HepG2 (cell line): ENCODE data around the gene PRMT5. TPM values are rescaled to one million over a fixed set of nuclear protein-coding genes. Genes with fewer than 3 reads are reported as not detected.

Experiments
- ATRX ChIP-seq: sonication (generic); formaldehyde crosslinking; IDR thresholded peaks from 2 replicates; pipeline ENCODE4 v1.4.0; 2020; ENCODE audit warnings: missing genetic modification reagents, borderline replicate concordance
- DMAP1 ChIP-seq: IDR thresholded peaks from 2 replicates; pipeline ENCODE4 v1.6.1; 2016
- GABPA ChIP-seq, 2 experiments: IDR thresholded peaks; 2 replicates each; pipeline ENCODE4 v1.6.1; 2011 to 2016; ENCODE audit warnings: low read depth in 2 of 2, low read length in 1 of 2, missing biosample characterization in 1 of 2, missing genetic modification characterization in 1 of 2
- HES4 ChIP-seq: sonication (generic); formaldehyde crosslinking; IDR thresholded peaks from 2 replicates; pipeline ENCODE4 v1.9.0; 2021; ENCODE audit warnings: mild to moderate bottlenecking, missing genetic modification reagents, borderline replicate concordance
- HOXA7 ChIP-seq: sonication (generic); formaldehyde crosslinking; IDR thresholded peaks from 2 replicates; pipeline ENCODE4 v1.8.1; 2022; ENCODE audit warnings: mild to moderate bottlenecking, missing genetic modification reagents, moderate library complexity
- MED13 ChIP-seq: sonication (generic); formaldehyde crosslinking; IDR thresholded peaks from 2 replicates; pipeline ENCODE4 v1.5.0; 2020; ENCODE audit warnings: missing genetic modification reagents
- MLLT10 ChIP-seq: sonication (generic); formaldehyde crosslinking; IDR thresholded peaks from 2 replicates; pipeline ENCODE4 v1.4.0; 2020; ENCODE audit warnings: missing genetic modification reagents
- MTA1 ChIP-seq: sonication (generic); formaldehyde crosslinking; IDR thresholded peaks from 2 replicates; pipeline ENCODE4 v1.4.0; 2020; ENCODE audit warnings: missing genetic modification reagents, mild to moderate bottlenecking, borderline replicate concordance
- MTA3 ChIP-seq: sonication (generic); formaldehyde crosslinking; IDR thresholded peaks from 2 replicates; pipeline ENCODE4 v1.4.0; 2020; ENCODE audit warnings: missing genetic modification reagents
- PRPF4 ChIP-seq: fragments of 200-400 bp; formaldehyde crosslinking; IDR thresholded peaks from 2 replicates; pipeline ENCODE4 v1.6.1; 2016; ENCODE audit warnings: low read length, low read depth; ENCODE audit not compliant: poor library complexity, severe bottlenecking
- SIN3B ChIP-seq: fragments of 150-350 bp; IDR thresholded peaks from 2 replicates; pipeline ENCODE4 v1.6.1; 2014; ENCODE audit warnings: low read length
- SIX4 ChIP-seq: sonication (generic); formaldehyde crosslinking; IDR thresholded peaks from 2 replicates; pipeline ENCODE4 v1.4.0; 2020; ENCODE audit warnings: missing genetic modification reagents
- TBX3 ChIP-seq: fragments of 450-650 bp; IDR thresholded peaks from 2 replicates; pipeline ENCODE4 v1.6.1; 2017; ENCODE audit warnings: antibody characterized with exemption, mild to moderate bottlenecking, inconsistent platforms, borderline replicate concordance
- YY1 ChIP-seq: IDR thresholded peaks from 2 replicates; pipeline ENCODE4 v1.6.1; 2011; ENCODE audit warnings: low read length, low read depth, moderate library complexity, mild to moderate bottlenecking; ENCODE audit not compliant: insufficient read depth, insufficient replicate concordance
- ZFP62 ChIP-seq: sonication (generic); formaldehyde crosslinking; IDR thresholded peaks from 2 replicates; pipeline ENCODE4 v1.4.0; 2020; ENCODE audit warnings: missing genetic modification reagents
- ZNF232 ChIP-seq: sonication (generic); formaldehyde crosslinking; IDR thresholded peaks from 2 replicates; pipeline ENCODE4 v1.4.0; 2020; ENCODE audit warnings: missing genetic modification reagents, borderline replicate concordance
- ZNF460 ChIP-seq: sonication (generic); formaldehyde crosslinking; IDR thresholded peaks from 2 replicates; pipeline ENCODE4 v1.5.1; 2020; ENCODE audit warnings: missing genetic modification reagents, mild to moderate bottlenecking, borderline replicate concordance
- ZNF549 ChIP-seq: sonication (generic); formaldehyde crosslinking; IDR thresholded peaks from 2 replicates; pipeline ENCODE4 v1.5.0; 2020; ENCODE audit warnings: missing genetic modification reagents
- ZNF788 ChIP-seq: sonication (generic); formaldehyde crosslinking; IDR thresholded peaks from 2 replicates; pipeline ENCODE4 v1.5.0; 2020; ENCODE audit warnings: mild to moderate bottlenecking, missing genetic modification reagents, borderline replicate concordance
- ZNF792 ChIP-seq: IDR thresholded peaks from 2 replicates; pipeline ENCODE4 v1.6.1; 2016
- ZSCAN21 ChIP-seq: sonication (generic); formaldehyde crosslinking; IDR thresholded peaks from 2 replicates; pipeline ENCODE4 v1.8.0; 2022; ENCODE audit warnings: mild to moderate bottlenecking, missing genetic modification reagents, moderate library complexity, borderline replicate concordance
- ZSCAN22 ChIP-seq: sonication (generic); formaldehyde crosslinking; IDR thresholded peaks from 2 replicates; pipeline ENCODE4 v1.4.0; 2020; ENCODE audit warnings: mild to moderate bottlenecking, missing genetic modification reagents
- polyA plus RNA-seq, 8 experiments: library from polyadenylated mRNA; depleted of rRNA in 3 of 8; stranded (reverse) in 7 of 8; unstranded in 1 of 8; fragments of >200 nt; fragmentation: Illumina TruSeq in 4 of 8; extraction: Trizol in 4 of 8; gene quantifications; 2 replicates each; pipeline versions ENCODE4 v1.2.1 to v1.2.3, GENCODE V29; 2011 to 2016; ENCODE audit warnings: low read depth in 4 of 8, missing spikeins in 1 of 8, mixed read lengths in 1 of 8; ENCODE audit not compliant: insufficient read depth in 1 of 8
- total RNA-seq, 5 experiments: library from RNA; depleted of rRNA; stranded (reverse); fragments of >200 nt; fragmentation: Illumina TruSeq; extraction: Trizol; gene quantifications; 2 replicates each; pipeline ENCODE4 v1.2.3, GENCODE V29; 2016; ENCODE audit warnings: low read depth in 1 of 5
- TF ChIP-seq, protein P1 (sequence below): sonication (generic); formaldehyde crosslinking; IDR thresholded peaks from 2 replicates; pipeline ENCODE4 v1.5.0; 2020; ENCODE audit warnings: mild to moderate bottlenecking, low read depth, missing genetic modification reagents, borderline replicate concordance
- TF ChIP-seq, protein P2 (sequence below): sonication (generic); formaldehyde crosslinking; IDR thresholded peaks from 2 replicates; pipeline ENCODE4 v1.8.0; 2023; ENCODE audit warnings: mild to moderate bottlenecking, missing genetic modification reagents
- TF ChIP-seq, protein P3 (sequence below): sonication (generic); formaldehyde crosslinking; IDR thresholded peaks from 2 replicates; pipeline ENCODE4 v1.9.0; 2021; ENCODE audit warnings: missing genetic modification reagents, borderline replicate concordance
- TF ChIP-seq, protein P4 (sequence below): sonication (generic); formaldehyde crosslinking; IDR thresholded peaks from 2 replicates; pipeline ENCODE4 v1.5.0; 2020; ENCODE audit warnings: missing genetic modification reagents

Gene PRMT5
- total and polyA plus RNA-seq, 2 of the 13 experiments (the other 11 are each of a cell fraction or from before 2014, with no cell fraction given), result 210 to 354 TPM

DNA sequence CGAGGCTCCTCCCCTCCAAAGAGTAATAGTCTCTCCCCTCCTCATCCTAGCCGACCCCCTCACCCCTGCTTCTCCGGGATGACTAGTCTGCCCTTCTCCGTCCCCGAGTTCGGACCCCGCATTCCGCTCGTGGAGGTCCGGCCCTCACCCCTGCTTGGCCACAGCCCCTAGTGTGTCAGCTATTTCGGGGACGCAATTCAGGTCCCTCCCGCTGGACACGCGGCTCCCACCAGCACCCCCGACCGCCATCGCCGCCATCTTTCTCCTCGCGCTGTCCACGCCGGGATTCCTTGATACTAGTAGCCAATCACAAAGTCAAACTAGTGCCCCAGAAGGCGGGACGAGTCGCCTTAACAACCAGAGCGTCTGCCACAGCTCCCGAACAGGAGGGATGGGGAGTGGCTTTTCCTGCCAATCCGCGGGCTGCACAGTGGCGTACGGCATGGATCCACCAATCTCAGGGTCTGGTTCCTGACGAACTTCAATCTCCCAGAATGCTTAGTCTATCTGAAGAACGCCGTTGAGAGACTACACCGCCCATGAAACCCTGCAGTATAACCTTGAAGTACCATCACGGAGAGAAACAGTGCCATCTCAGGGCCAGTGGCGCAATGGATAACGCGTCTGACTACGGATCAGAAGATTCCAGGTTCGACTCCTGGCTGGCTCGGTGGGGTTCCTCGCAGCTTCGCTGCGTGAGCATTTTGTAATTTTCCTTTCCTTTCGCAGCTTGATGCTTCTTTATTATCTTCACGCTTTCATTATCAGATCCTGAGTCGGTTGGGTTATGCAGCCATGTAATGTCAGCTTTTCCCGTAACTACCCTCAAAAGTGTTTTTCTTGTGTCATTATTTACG is at the start of gene PRMT5 (continued):
- 0 out of 2 replicates have a peak, but pooled peaks have one; percentile 5 for TF ChIP-seq HES4 (CRISPR knock-in tag)
- peak; percentile 34; the same call in 1 of the 2 replicates for TF ChIP-seq ZSCAN22 (CRISPR knock-in tag)
- TF ChIP-seq ZNF788 (CRISPR knock-in tag), result peak; percentile 98
- peak; percentile 91 for TF ChIP-seq SIX4 (CRISPR knock-in tag)
- TF ChIP-seq ZNF549, result peak; percentile 70; the same call in 1 of the 2 replicates
- peak; percentile 90; the same call in 1 of the 2 replicates for TF ChIP-seq ZNF232 (CRISPR knock-in tag)
- TF ChIP-seq, protein P1, sequence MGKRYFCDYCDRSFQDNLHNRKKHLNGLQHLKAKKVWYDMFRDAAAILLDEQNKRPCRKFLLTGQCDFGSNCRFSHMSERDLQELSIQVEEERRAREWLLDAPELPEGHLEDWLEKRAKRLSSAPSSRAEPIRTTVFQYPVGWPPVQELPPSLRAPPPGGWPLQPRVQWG, result no peak
- TF ChIP-seq, protein P2, sequence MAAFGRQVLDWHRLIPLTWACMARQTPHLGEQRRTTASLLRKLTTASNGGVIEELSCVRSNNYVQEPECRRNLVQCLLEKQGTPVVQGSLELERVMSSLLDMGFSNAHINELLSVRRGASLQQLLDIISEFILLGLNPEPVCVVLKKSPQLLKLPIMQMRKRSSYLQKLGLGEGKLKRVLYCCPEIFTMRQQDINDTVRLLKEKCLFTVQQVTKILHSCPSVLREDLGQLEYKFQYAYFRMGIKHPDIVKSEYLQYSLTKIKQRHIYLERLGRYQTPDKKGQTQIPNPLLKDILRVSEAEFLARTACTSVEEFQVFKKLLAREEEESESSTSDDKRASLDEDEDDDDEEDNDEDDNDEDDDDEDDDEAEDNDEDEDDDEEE, result peak; percentile 98
- TF ChIP-seq, protein P3, sequence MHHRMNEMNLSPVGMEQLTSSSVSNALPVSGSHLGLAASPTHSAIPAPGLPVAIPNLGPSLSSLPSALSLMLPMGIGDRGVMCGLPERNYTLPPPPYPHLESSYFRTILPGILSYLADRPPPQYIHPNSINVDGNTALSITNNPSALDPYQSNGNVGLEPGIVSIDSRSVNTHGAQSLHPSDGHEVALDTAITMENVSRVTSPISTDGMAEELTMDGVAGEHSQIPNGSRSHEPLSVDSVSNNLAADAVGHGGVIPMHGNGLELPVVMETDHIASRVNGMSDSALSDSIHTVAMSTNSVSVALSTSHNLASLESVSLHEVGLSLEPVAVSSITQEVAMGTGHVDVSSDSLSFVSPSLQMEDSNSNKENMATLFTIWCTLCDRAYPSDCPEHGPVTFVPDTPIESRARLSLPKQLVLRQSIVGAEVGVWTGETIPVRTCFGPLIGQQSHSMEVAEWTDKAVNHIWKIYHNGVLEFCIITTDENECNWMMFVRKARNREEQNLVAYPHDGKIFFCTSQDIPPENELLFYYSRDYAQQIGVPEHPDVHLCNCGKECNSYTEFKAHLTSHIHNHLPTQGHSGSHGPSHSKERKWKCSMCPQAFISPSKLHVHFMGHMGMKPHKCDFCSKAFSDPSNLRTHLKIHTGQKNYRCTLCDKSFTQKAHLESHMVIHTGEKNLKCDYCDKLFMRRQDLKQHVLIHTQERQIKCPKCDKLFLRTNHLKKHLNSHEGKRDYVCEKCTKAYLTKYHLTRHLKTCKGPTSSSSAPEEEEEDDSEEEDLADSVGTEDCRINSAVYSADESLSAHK (CRISPR knock-in tag), result peak; percentile 95
- TF ChIP-seq SIN3B, result peak; percentile 86
- TF ChIP-seq MED13 (CRISPR knock-in tag), result peak; percentile 96
- TF ChIP-seq GABPA (IDR thresholded peaks at IDR 0.05; ENCODE audit: low read depth, low read length), result no peak
- TF ChIP-seq GABPA (CRISPR knock-in tag; IDR thresholded peaks at IDR 0.05; ENCODE audit: low read depth), result no peak
- peak; percentile 97; the same call in 1 of the 2 replicates for TF ChIP-seq ZFP62 (CRISPR knock-in tag)
- peak; percentile 69 for TF ChIP-seq PRPF4
- TF ChIP-seq HOXA7, result 0 out of 2 replicates have a peak, but pooled peaks have one; percentile 88
- TF ChIP-seq ATRX (CRISPR knock-in tag), result peak; percentile 97; the same call in 1 of the 2 replicates
- TF ChIP-seq YY1, result peak; percentile 99
- TF ChIP-seq DMAP1 (CRISPR knock-in tag), result peak; percentile 100
- TF ChIP-seq MLLT10 (CRISPR knock-in tag), result no peak
- TF ChIP-seq ZNF792 (CRISPR knock-in tag), result peak; percentile 99
- no peak; the same call in 1 of the 2 replicates for TF ChIP-seq TBX3
- peak; percentile 96 for TF ChIP-seq MTA1 (CRISPR knock-in tag)
- TF ChIP-seq ZNF460, result no peak; the same call in 1 of the 2 replicates
- peak; percentile 97 for TF ChIP-seq ZSCAN21 (CRISPR knock-in tag)
- TF ChIP-seq, protein P4, sequence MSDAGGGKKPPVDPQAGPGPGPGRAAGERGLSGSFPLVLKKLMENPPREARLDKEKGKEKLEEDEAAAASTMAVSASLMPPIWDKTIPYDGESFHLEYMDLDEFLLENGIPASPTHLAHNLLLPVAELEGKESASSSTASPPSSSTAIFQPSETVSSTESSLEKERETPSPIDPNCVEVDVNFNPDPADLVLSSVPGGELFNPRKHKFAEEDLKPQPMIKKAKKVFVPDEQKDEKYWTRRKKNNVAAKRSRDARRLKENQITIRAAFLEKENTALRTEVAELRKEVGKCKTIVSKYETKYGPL (CRISPR knock-in tag), result peak; percentile 95
- TF ChIP-seq MTA3 (CRISPR knock-in tag), result no peak
